Duodenal mucosa (tissue), 2 donors: Measurements from ENCODE around the gene PKD2L1.
A peak's percentile ranks its signal among the peaks of the same experiment; 100 is the strongest.
"Not testable (repeated sequence)": the region's sequence is repeated elsewhere in the genome, so short reads cannot be mapped to it uniquely, and the experiment has no call there.

ENCODE experiments used
- H3K27ac ChIP-seq: one replicate; pipeline ENCODE4 v1.7.0; 2013; ENCODE audit warnings: low read depth, low read length
- H3K27me3 ChIP-seq, 2 donors: one replicate each; pipeline ENCODE4 v1.7.0; 2013; ENCODE audit warnings: low read length in 2 of 2, control low read depth in 1 of 2; ENCODE audit not compliant: insufficient read depth in 2 of 2, control insufficient read depth in 1 of 2
- H3K36me3 ChIP-seq, 2 donors: one replicate each; pipeline ENCODE4 v1.7.0; 2013; ENCODE audit warnings: low read length in 2 of 2, control low read depth in 1 of 2; ENCODE audit not compliant: insufficient read depth in 2 of 2, control insufficient read depth in 1 of 2
- H3K4me1 ChIP-seq, 2 donors: one replicate each; pipeline ENCODE4 v1.7.0; 2013; ENCODE audit warnings: low read length in 2 of 2, control low read depth in 1 of 2; ENCODE audit not compliant: insufficient read depth in 2 of 2, control insufficient read depth in 1 of 2
- H3K4me3 ChIP-seq, 2 donors: one replicate each; pipeline ENCODE4 v1.7.0; 2013; ENCODE audit warnings: low read length in 2 of 2, low read depth in 1 of 2
- H3K9ac ChIP-seq, 2 donors: one replicate each; pipeline ENCODE4 v1.7.0; 2013; ENCODE audit warnings: low read length in 2 of 2, low read depth in 1 of 2
- H3K9me3 ChIP-seq, 2 donors: one replicate each; pipeline ENCODE4 v1.7.0; 2013; ENCODE audit warnings: low read length in 2 of 2, control low read depth in 1 of 2; ENCODE audit not compliant: control insufficient read depth in 1 of 2

PKD2L1 gene

DNA sequence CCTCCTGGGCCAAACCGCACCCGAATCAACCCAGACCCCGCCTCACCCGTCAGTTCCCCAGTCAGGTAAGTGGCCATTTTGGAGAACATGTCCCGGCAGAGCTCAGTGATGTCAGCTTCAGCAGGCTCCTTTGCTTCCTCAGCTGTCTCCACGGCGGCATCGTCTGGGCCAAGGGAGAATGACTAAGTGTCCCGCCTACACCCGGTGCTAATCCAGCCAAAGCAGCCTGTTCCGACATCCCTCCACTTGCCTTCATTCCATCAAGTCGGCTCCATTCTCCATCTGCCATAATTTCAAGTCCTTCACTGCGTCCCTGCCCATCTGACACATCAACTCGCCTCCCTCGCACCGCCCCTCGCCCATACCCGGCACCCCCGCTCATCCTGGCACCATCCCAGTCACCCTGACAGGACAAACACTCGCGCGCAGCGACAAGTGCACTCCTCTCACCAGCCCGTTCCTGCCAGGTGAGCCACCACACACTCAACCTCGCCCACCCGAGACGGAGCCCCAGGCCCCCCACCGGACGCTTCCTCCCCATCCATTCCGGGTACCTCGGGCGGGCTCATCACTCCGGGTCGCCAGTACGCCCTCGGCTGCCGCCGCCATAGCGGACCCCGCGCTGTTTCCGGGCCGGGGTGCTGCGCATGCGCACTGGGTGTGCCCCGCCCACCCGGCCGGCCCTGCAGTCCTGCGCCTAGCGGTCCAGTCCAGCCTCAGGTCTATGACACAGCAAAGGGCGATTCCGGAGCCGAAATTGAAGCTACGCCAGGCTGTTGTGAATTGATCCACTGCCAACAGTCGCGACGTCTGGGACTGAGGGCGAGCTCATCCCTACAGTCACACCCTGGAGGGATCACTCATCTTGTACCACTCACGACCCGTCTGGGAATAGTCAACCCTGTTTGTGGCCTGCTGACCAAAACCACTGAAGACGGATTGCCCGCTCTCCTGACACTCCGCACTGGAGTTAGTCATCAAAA, 43.7 kb downstream of the PKD2L1 start, which contains the start of gene BLOC1S2:
Gene BLOC1S2, minus strand, starts transcription at position 630 of the 983 bp plus-strand sequence. Its CDS starts 21 bp downstream, at position 609.
- H3K9ac ChIP-seq, result peak within 1 kb of the TSS; percentile 84 to 87
- peaks cover 15 to 20% of the 10 kb centered on the region in 2 donors for H3K4me1 ChIP-seq
- H3K9me3 ChIP-seq, result no peaks in the 10 kb centered on the region
- H3K36me3 ChIP-seq, result peaks cover 5% of the 10 kb centered on the region in 2 donors
- peak within 1 kb of the TSS; percentile 81 for H3K27ac ChIP-seq
- peak within 1 kb of the TSS; percentile 98 to 99 for H3K4me3 ChIP-seq
- H3K27me3 ChIP-seq, result no peaks in the 10 kb centered on the region

DNA sequence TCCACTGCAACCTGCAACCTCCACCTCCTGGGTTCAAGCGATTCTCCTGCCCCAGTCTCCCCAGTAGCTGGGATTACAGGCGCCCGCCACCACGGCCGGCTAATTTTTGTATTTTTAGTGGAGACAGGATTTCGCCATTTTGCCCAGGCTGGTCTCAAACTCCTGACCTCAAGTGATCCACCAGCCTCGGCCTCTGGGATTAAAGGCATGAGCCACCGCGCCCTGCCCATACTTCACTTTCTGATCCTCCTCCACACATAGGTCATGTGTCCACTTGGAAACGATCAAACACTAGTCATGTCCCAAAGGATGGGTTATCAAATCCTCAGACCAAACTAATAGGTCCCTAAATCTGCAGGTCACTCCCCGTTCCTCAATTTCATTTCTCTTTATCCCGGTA, 44.7 kb downstream of the PKD2L1 start:
- not testable (repeated sequence) for H3K27me3 ChIP-seq

GRCh38 chr10:100282907-100283306, 47.1 kb downstream of the PKD2L1 start:
- Histone ChIP-seq H3K27ac (no peak overlapping the region), H3K9me3 (no peaks in the 10 kb centered on the region), H3K4me1 (peaks cover 13 to 15% of the 10 kb centered on the region in 2 donors), H3K27me3 (no peaks in the 10 kb centered on the region), H3K9ac (no peak overlapping the region), H3K36me3 (peaks cover 8 to 29% of the 10 kb centered on the region in 2 donors), H3K4me3 (no peak overlapping the region)

More for the DNA sequence above, 44.7 kb downstream of the PKD2L1 start:
- H3K36me3 ChIP-seq, result peaks cover 5 to 13% of the 10 kb centered on the region in 2 donors
- peak overlapping the region; percentile 84 to 87 for H3K9ac ChIP-seq
- H3K4me3 ChIP-seq, result peak overlapping the region; percentile 98 to 99
- H3K27ac ChIP-seq, H3K9me3 ChIP-seq: not testable (repeated sequence)
- H3K4me1 ChIP-seq, result peaks cover 15 to 20% of the 10 kb centered on the region in 2 donors

DNA sequence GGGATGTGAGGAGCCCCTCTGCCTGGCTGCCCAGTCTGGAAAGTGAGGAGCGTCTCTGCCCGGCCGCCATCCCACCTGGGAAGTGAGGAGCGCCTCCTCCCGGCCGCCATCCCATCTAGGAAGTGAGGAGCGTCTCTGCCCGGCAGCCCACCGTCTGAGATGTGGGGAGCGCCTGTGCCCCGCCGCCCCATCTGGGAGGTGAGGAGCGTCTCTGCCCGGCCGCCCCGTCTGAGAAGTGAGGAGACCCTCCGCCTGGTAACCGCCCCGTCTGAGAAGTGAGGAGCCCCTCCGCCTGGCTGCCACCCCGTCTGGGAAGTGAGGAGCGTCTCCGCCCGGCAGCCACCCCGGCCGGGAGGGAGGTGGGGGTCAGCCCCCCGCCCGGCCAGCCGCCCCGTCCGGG, 53.1 kb downstream of the PKD2L1 start:
- H3K36me3 ChIP-seq, result peaks cover 11 to 29% of the 10 kb centered on the region in 2 donors
- not testable (repeated sequence) for H3K9me3 ChIP-seq, H3K27me3 ChIP-seq, H3K4me1 ChIP-seq, H3K4me3 ChIP-seq, H3K27ac ChIP-seq, H3K9ac ChIP-seq

DNA sequence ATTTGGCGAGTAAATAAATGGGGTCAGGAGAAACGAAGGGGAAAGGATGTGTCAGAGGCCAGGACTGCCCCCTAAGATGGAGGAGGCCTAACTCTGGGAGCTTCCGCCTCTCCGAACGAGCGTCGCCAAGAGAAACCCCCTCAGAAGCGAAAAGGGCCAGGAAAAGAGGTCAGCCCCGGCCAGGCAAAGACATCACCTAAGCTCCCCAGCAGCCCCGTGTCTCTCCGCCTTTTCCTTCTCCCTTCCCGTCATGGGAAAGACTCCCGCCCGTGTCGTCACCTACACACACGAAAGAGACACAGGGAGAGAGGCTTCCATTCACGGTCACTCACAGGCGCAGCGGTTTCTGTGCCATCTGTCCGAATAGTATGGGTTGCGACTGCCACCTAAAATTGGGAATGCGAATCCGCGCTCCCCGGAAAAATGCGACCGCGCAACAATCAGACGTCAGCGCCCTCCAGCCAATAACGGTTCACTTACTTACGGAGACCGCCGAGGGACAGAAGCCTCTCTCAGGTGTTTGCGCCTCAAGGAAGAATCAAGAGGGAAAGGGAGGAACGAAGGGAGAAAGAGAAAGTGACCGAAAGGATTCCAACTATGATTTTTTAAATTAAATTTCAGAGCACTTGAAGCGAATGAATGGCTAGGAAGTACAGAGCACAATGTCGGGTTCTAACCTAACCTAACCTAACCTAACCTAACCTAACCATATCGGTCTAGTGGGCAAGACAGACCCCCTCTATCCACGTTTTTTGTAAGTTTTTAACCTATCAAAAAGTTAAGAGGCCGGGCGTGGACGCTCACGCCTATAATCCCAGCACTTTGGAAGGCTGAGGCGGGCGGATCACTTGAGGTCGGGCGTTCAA, 62.6 kb downstream of the PKD2L1 start, which contains the start of gene CWF19L1:
Gene CWF19L1, minus strand, starts transcription at position 400 of the 866 bp plus-strand sequence. Its CDS starts 45 bp downstream, at position 355.
- Histone ChIP-seq H3K9ac (peak within 1 kb of the TSS; percentile 93 to 95), H3K4me1 (peaks cover 0 to 12% of the 10 kb centered on the region in 2 donors), H3K36me3 (no peaks in the 10 kb centered on the region), H3K4me3 (peak within 1 kb of the TSS; percentile 100), H3K27ac (peak within 1 kb of the TSS; percentile 58), H3K9me3 (no peaks in the 10 kb centered on the region), H3K27me3 (no peaks in the 10 kb centered on the region)

DNA sequence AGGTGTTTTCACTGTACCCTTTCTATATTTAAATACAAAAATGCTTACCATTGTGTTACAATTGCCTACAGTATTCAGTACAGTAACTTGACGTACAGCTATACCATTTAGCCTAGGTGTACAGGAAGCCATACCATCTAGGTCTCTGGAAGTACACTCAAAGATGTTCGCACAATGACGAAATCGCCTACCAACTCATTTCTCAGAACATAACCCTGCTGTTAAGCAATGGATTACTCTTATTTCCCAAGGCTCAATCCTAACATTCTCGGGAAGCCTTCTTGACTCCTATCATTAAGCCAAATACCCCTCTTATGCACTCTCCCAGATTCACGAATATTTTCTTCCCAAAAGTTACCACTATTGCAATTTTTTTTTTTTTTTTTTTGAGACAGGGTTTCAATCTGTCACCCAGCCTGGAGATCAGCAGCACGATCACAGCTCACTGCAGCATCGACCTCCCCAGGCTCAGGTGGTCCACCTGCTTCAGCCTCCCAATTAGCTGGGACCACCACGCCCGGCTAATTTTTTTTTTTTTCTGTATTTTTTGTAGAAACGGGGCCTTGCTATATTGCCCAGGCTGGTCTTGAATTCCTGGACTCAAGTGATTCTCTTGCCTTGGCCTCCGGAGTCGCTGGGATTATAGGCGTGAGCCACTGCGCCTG, 64.1 kb downstream of the PKD2L1 start:
- H3K27me3 ChIP-seq, result no peaks in the 10 kb centered on the region
- peaks cover 3 to 5% of the 10 kb centered on the region in 2 donors for H3K36me3 ChIP-seq
- no peak overlapping the region for H3K27ac ChIP-seq
- no peaks in the 10 kb centered on the region for H3K9me3 ChIP-seq
- H3K4me3 ChIP-seq, result no peak overlapping the region
- H3K9ac ChIP-seq, result no peak overlapping the region
- H3K4me1 ChIP-seq, result peaks cover 0 to 12% of the 10 kb centered on the region in 2 donors

DNA sequence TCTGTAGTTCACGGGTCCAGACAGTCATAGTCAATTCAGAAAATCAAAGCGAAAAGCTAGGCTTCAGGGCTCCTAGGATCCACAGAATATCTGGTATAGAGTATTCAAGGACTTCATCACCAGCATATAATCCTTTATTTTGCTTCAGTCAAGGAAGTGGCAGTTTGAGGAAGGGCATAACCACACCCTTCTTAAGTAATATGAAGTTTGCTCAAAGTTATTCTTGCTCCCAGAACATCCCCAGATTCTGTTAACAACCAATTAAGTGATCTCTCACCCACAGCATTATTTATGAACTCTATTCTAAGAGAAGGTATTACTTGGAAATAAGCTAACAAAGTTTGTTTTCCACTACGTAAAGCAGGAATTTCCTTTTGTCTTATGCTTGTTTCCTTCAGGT, 75.8 kb downstream of the PKD2L1 start:
- Histone ChIP-seq H3K4me3 (no peak overlapping the region), H3K4me1 (no peaks in the 10 kb centered on the region), H3K27me3 (no peaks in the 10 kb centered on the region), H3K9me3 (no peaks in the 10 kb centered on the region), H3K9ac (no peak overlapping the region), H3K27ac (no peak overlapping the region), H3K36me3 (peaks cover 18 to 61% of the 10 kb centered on the region in 2 donors)

GRCh38 chr10:100253041-100253440, 77.0 kb downstream of the PKD2L1 start:
- Histone ChIP-seq H3K27ac (no peak overlapping the region), H3K4me1 (no peaks in the 10 kb centered on the region), H3K9ac (no peak overlapping the region), H3K9me3 (no peaks in the 10 kb centered on the region), H3K4me3 (no peak overlapping the region), H3K36me3 (peaks cover 11 to 66% of the 10 kb centered on the region in 2 donors), H3K27me3 (no peaks in the 10 kb centered on the region)

DNA sequence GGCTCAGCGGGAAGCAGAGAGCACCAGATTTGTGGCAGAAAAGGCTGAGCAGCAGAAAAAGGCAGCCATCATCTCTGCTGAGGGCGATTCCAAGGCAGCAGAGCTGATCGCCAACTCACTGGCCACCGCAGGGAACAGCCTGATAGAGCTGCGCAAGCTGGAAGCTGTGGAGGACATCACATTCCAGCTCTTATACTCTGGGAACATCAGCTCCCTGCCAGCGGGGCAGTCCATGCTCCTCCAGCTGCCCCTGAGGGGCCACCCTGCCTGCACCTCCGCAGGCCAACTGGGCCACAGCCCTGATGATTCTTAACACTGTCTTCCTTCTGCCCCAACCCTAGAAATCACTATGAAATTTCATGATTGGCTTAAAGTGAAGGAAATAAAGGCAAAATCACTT, 81.2 kb downstream of the PKD2L1 start:
- peaks cover 24 to 59% of the 10 kb centered on the region in 2 donors for H3K36me3 ChIP-seq
- H3K9me3 ChIP-seq, result no peaks in the 10 kb centered on the region
- no peaks in the 10 kb centered on the region for H3K27me3 ChIP-seq
- no peak overlapping the region for H3K9ac ChIP-seq
- H3K4me3 ChIP-seq, result no peak overlapping the region
- no peak overlapping the region for H3K27ac ChIP-seq
- H3K4me1 ChIP-seq, result no peaks in the 10 kb centered on the region
